NCI-H345 treated with DMSO at 0.1 percent for 48 hours (cell line): ENCODE results near the gene R3HCC1L.
A peak's percentile ranks its signal among the peaks of the same experiment; 100 is the strongest.

Experiments
- DNase-seq: peaks from one replicate; lab custom pipeline; 2025; ENCODE audit not compliant: unreplicated experiment; lab: John Stamatoyannopoulos, UW

The R3HCC1L gene

GRCh38 chr10:98257961-98258360 lies 123.5 kb downstream of the R3HCC1L start:
- DNase-seq, result no peak

GRCh38 chr10:98258683-98259454 lies 124.4 kb downstream of the R3HCC1L start:
- no peak for DNase-seq

GRCh38 chr10:98259606-98260315 lies 125.3 kb downstream of the R3HCC1L start:
- no peak for DNase-seq

GRCh38 chr10:98260350-98260749 lies 125.9 kb downstream of the R3HCC1L start:
- DNase-seq, result no peak

GRCh38 chr10:98260752-98261151 lies 126.3 kb downstream of the R3HCC1L start:
- no peak for DNase-seq

GRCh38 chr10:98261436-98262277 lies 127.2 kb downstream of the R3HCC1L start:
- DNase-seq, result peak; percentile 31

- no peak for DNase-seq
Measured at GRCh38 chr10:98262571-98262970, 128.1 kb downstream of the R3HCC1L start.

- DNase-seq, result no peak
Measured at GRCh38 chr10:98263088-98263487, 128.6 kb downstream of the R3HCC1L start.

GRCh38 chr10:98264378-98265065 lies 130.1 kb downstream of the R3HCC1L start:
- no peak for DNase-seq

- no peak for DNase-seq
Measured at GRCh38 chr10:98265403-98266378, 131.2 kb downstream of the R3HCC1L start.

- no peak for DNase-seq
Measured at GRCh38 chr10:98266647-98267046, 132.2 kb downstream of the R3HCC1L start.

- DNase-seq, result no peak
Measured at GRCh38 chr10:98267069-98267893, 132.8 kb downstream of the R3HCC1L start.

GRCh38 chr10:98267894-98268693 lies 133.6 kb downstream of the R3HCC1L start, which contains the start of gene LOXL4:
LOXL4 (minus strand) TSS chr10:98268194; CDS start chr10:98263019, 5,175 bp downstream.
- no peak for DNase-seq

- peak; percentile 56 for DNase-seq
Measured at GRCh38 chr10:98268694-98269431, 134.4 kb downstream of the R3HCC1L start.

GRCh38 chr10:98269435-98269912 lies 135.0 kb downstream of the R3HCC1L start:
- DNase-seq, result peak; percentile 21

GRCh38 chr10:98270073-98270740 lies 135.8 kb downstream of the R3HCC1L start:
- DNase-seq, result no peak

- DNase-seq, result no peak
Measured at GRCh38 chr10:98270786-98271185, 136.3 kb downstream of the R3HCC1L start.
